GM18498 (cell line): ENCODE measurements around the gene SV2B.
"Not testable (repeated sequence)": the region's sequence is repeated elsewhere in the genome, so short reads cannot be mapped to it uniquely, and the experiment has no call there.

Source experiments
- ATAC-seq: cut with Tn5 transposase; IDR thresholded peaks from one replicate; pipeline ENCODE4 v1.9.1; 2021; ENCODE audit warnings: mild to moderate bottlenecking, moderate library complexity; ENCODE audit not compliant: unreplicated experiment

Gene SV2B

DNA sequence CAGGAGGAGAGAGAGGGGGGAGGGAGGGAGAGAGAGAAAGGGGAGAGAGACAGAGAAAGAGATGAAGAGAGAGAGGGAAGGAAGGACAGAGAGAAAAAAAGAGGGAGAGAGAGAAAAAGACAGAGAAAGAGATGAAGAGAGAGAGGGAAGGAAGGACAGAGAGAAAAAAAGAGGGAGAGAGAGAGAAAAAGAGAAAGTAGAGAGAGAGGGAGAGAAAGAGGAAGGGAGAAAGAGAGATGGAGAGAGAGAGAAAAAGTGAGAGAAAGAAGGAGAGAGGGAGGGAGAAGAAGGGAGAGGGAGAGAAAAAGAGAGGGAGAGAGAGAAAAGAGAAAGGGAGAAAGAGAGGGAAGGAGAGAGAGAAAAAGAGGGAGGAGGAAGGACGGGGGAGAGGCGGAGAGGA, 204.2 kb downstream of the SV2B start:
- no peak for ATAC-seq

DNA sequence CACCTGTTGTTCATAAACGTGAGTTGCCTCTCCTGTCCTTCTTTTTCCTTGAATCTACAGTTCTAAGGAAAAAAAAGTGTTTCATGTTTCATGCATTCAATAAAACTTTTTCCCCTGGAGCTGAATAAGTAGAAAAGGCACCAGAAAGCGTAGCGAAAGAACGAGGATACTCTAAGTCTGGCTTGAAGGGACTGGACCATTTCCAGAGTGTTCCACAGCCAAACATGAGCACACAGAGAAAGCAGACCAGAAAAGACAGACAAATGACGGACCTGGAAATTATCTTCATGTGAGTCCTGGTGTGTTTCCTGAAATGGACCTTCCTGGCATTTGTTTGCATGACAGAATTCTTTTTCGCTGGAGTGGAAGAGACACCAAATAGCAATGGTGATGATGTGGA, 204.7 kb downstream of the SV2B start:
- ATAC-seq = no peak

DNA sequence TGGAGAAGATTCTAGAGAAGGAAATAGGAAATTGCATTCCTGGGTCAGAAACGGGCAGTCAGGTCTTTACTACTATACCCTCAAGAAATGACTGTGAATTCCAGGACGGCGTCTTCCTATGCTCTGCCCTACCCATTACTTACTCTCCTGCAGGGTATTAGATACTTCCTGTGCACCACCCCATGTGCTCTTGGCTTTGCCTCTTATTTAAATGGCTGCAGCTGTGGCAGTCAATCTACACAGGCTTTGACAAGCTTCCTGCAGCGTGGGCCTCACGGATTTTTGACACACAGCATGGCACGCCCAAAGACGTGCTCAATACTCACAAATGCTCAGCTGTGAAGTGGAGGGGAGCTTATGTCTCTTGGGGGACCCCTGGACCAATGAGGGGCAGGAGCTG, 206.1 kb downstream of the SV2B start:
- no peak for ATAC-seq

DNA sequence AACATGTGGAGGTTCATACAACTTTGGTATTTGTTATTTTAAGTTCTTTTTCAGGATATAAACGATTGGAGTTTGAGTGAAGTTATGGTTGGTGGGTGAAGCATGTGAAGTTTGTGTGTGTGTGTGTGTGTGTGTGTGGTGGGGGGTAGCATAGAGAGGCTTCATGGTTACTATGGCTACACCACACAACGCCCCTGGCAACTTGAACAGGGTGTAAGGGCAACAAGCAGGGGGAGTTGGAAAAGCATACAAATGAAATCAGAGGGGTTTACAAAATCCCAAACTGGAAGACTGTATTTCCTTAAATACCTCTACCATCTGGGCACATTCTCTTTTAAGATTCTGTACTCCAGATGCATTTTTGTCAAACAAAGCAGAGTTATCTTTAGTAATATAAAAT, 207.5 kb downstream of the SV2B start:
- no peak for ATAC-seq

- ATAC-seq = no peak
Observed at GRCh38 chr15:91308199-91308598, 208.1 kb downstream of the SV2B start.

- no peak for ATAC-seq
Observed at GRCh38 chr15:91308855-91309254, 208.8 kb downstream of the SV2B start.

DNA sequence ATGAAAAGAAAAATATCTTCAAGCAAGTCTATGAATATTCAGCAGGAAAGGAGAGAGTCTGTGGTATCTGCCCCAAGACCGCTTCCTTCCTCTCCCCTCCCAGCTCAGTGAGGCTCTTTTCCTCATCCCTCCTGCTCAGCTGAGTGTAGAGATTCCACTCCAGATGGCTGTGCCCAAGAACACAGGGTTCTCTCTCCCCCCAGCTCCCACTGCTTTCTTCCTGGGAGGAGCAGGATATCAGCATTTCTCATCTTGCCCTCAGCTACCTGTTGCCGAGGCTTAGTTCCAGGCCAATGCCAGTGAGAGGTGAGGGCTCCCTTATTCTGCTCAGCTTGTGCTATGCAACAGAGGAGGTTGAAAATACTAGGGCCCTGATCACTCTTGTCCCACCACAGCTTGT, 211.9 kb downstream of the SV2B start:
- ATAC-seq = no peak

- no peak for ATAC-seq
Observed at GRCh38 chr15:91316126-91316525, 216.1 kb downstream of the SV2B start.

DNA sequence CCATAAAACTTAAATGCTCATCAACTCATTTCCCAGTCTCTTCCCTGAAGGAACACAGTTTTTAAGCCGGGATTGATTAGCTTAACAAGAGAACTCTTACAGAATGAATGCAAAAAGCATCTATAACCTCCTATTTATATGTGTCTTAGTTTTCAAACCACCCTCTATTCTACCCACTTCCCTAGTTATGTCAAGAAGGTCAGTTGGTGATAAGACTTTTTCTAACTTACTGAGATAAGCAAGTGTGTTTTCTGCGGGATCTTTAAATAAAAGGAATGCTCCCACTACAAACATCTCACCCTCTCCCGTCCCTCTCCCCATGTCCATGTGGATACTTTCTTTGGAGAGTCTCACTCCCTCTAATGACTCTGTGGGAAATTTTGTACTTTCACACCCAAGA, 218.5 kb downstream of the SV2B start:
- no peak for ATAC-seq

DNA sequence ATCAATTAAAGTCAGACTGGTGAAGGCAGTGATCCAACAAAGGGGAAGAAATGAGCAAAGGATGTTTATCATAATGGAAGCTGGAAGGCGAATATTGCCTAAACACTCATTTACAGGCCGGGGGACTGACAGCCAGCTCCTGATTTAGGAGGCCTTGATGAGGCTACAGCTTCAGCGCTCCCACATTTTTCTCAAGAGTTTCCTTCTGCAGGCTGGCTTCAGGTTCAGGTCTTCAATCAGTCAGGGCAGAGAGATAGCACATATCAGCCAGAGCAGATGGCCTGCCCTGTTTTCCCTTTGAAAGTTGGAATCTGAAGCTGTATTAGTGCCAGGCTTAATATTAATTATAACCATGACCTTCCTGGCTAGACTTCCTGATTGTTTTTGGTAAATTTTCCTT, 218.9 kb downstream of the SV2B start:
- no peak for ATAC-seq

GRCh38 chr15:91319371-91320059, 219.5 kb downstream of the SV2B start:
- no peak for ATAC-seq

- no peak for ATAC-seq
Observed at GRCh38 chr15:91320101-91320500, 220.0 kb downstream of the SV2B start.

DNA sequence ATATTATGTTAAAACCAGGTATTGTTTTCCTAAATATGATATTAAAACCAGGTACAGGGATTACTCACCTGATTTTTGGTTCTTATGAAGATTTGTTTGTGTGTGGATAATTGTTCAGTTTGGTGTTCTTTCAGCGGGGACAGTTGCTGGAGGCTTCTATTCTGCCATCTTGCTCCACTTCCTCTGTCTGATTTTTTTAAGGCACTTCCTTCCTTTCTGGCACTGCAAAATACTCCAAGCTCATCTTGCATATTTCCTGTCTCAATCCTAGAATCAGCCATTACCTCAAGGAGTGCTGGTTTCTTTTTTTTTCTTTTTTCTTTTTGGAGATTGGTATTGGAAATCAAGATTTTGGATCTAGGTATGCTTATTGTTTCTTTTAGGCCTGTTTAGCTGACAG, 229.9 kb downstream of the SV2B start:
- no peak for ATAC-seq

DNA sequence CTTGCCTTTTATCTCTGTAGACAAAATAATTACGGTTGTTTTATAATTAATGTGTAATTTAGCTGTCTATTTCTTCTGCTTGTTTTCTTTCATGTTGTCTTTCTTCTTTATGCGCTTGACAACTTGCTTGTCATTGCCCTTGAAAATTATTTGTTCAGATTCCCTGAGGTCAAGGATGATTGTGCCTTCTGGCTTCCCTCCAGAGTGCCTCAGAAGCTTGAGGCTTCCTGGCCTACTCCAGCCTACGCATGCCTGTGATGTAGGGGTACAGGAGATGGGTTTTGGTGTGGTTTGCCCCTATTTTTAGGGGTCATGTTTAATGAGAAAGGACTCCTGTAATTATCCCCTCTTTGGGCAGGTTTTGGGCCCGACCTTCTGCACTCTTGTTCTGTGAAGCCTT, 231.5 kb downstream of the SV2B start:
- no peak for ATAC-seq

- no peak for ATAC-seq
Observed at GRCh38 chr15:91335702-91336101, 235.6 kb downstream of the SV2B start.

DNA sequence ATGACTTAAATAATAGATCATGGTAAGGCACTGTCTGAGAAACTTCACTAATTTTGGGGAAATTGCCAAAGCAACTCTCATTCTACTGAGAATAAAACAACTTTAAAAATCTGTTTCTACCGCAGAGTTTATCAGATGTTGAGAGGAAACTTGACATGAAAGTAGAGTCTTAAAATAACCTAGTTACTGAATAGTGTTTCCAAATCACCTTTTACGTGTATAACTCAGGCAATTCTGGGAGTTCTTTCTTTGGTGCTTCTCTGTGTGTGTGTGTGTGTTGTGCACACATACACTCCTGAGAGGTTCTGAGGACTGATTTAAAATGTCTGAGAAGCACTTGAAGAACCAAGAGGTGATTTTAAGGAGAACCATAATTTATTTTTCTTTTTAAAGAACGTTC, 236.6 kb downstream of the SV2B start:
- no peak for ATAC-seq

DNA sequence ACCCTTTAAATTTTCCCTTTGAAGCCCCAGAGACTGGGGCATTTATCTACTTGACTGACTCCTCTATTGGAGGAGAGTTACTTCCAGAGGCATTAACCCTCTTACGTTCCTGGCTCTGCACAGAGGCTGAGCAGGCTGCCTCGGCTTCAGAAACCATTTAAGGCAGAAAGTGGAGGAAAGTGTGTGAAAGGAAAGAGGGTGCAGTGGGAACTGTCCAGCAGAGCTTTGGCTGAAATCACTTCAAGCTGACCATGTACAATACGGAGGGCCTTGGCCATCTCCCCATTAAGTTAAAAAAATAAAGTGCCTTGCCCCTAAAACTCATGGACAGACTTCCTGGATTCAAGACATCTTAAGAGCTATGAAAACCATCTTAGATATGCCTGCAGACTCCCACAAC, 238.7 kb downstream of the SV2B start:
- no peak for ATAC-seq

GRCh38 chr15:91342097-91342496, 242.0 kb downstream of the SV2B start:
- ATAC-seq = no peak

DNA sequence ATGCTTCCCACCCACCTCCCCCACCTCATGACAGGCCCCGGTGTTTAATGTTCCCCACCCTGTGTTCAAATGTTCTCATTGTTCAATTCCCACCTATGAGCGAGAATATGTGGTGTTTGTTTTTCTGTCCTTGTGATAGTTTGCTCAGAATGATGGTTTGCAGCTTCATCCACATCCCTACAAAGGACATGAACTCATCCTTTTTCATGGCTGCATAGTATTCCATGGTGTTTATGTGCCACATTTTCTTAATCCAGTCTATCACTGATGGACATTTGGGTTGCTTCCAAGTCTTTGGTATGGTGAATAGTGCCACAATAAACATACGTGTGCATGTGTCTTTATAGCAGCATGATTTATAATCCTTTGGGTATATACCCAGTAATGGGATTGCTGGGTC, 244.9 kb downstream of the SV2B start:
- ATAC-seq = not testable (repeated sequence)

- no peak for ATAC-seq
Observed at GRCh38 chr15:91345736-91346135, 245.7 kb downstream of the SV2B start.

DNA sequence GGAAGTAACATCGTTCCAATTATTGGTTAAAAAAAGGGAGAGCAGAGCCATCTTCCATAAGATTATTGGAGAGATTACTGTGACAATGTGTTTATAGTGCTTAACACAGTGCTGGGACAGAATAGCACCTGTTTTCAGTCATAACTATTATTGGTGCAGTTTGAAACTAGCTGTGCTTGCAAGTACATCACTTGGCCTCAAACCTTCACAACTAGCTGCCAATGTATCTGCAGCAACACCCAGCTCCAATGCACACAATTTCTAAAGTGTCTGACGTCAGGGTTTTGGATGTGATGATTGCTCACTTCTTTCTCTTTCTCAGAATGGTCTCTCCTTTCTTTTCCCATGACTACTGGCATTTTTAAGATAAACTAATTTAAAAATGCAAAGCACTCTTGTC, 246.2 kb downstream of the SV2B start:
- no peak for ATAC-seq

- no peak for ATAC-seq
Observed at GRCh38 chr15:91348752-91349500, 248.9 kb downstream of the SV2B start.
